ENCODE data around the gene CLNK.

The CLNK gene

DNA sequence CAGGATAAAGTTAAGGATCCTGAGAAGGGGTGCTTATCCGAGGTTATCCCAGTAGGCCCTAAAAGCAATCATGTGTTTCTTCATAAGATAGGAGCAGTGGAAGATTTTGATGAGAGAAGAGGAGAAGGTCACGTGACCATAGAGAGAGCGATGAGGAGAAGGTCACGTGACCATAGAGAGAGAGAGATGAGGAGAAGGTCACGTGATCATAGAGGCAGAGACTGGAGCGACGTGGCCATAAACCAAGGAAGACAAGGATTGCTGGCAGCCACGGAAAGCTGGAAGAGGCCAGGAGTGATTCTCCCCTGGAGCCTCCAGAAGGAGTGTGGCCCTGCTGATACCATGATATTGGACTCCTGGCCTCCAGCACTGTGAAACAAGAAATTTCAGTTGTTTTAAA is 188.9 kb downstream of the CLNK start:
- no peak for DNase-seq

DNA sequence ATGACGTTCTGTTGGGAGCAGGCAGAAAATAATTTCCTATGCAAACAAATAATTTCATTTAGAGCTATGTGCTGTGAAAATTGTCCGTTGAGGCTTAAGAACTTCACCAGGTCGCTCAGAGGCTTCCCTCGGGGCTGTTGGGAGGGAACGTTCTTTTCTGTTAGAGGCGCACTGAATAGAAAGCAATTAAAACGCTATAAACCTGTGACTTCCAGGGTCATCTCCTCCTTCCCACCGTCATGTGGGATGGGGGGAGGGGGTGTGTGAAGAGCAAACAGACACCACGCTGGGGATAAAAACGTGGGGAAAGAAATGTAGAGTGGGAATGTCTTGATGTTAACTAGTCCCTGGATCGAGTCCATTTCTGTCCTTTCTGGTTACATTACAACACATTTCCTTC is 192.1 kb downstream of the CLNK start:
- no peak for DNase-seq

DNA sequence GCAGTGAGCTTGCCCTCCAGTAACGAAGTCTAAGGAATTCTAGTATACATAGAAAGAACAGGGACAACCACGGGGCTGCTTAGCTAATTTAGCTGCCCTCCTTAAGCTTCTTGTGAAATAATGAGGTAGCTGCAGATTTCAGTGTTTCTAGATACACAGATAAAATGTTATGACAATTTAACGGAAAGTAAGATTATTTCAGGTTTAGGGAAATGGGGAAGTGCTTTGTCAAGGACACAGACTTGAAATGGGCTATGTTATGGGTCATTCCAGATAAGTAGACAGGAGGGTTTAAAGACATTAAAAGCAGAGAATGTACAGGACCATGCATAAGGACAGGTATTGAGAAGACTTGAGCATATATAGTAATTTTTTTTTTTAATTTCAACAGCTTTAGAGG is 193.2 kb downstream of the CLNK start:
- no peak for DNase-seq

DNA sequence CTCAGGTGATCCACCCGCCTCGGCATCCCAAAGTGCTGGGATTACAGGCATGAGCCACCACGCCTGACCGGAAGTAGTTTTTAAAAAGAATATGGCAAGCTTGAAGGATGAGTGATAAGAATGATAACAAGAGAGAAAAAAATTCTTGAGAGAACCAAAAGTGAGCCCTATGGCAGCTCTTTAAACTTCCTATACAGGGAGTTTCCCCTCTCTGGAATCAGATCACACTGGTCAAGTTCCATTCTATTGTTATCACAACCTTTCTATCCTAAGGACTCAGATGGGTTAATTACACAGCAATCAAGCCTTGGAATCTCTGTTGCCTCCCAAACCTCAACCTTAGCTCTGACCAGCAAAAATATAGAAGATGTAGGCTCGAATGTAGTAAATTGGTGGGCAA is 193.6 kb downstream of the CLNK start:
- no peak for DNase-seq

DNA sequence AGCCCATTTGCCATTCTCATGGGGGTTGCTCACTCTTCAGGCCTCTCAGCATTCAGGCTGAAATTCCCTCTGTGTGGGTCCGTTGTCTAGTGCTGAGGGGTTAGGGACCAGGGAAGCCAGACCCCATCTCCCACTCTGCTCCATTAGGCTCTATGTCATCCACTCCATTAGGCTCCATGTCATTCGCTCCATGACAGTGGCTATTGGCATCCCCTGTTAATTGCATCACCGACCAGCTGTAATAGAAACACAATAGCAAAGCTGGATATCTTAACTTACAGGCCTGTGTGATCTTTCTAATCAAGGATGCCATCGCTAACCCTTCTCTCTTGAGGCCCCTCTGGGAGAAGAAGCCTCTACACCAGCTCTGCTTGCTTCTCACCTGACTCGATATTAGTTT is 201.7 kb downstream of the CLNK start:
- no peak for DNase-seq

DNA sequence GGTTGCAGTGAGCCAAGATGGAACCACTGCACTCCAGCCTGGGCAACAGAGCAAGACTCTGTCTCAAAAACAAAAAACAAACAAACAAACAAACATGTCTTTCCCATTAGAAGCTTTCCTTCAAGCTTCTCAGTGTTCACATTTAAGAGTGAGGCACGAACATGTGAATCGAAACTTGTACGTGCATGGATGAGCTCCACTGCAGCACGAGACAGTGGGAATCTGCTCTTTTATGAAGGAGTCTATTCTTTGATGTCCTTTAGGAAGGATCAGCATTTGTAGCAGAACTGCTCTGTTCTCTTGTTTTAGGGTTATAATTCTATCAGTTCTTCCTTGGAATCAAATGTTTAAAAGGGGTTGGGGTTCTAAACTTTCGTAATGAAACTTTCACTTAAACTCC is 204.0 kb downstream of the CLNK start:
- no peak for DNase-seq

DNA sequence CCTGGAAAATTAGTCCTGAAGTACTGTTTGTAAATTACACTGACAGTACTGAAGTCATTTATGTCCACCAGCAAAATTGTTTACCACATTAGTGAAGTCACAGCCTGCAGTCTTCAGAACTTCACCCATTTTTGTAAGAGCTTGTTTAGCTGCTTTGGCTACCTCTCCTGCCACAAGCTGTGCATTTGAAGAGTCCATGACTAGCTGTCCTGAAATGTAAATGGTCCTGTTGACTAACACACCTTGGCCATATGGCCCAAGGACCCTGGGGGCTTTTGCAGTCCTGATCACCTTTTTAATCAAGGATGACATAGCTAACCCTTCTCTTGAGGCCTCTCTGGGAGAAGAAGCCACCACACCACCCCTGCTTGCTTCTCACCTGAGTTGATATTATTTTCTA is 205.9 kb downstream of the CLNK start:
- DNase-seq = no peak

DNA sequence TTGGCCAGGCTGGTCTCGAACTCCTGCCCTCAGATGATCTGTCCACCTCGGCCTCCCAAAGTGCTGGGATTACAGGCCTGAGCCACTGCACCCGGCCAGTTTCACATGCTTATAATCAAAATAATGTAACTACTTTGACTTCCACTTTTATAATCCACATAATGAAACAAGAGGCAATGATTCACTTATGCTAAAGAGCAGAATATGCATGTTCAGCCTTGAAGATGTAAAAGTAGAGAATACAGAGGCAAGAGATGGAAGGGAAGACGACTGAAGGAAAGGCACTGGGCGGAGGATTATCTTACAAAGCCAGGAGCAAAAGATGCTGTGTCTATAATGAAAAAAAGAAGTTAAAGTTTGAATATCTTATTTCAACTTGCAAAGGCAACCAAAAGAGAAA is 214.1 kb downstream of the CLNK start:
- no peak for DNase-seq

DNA sequence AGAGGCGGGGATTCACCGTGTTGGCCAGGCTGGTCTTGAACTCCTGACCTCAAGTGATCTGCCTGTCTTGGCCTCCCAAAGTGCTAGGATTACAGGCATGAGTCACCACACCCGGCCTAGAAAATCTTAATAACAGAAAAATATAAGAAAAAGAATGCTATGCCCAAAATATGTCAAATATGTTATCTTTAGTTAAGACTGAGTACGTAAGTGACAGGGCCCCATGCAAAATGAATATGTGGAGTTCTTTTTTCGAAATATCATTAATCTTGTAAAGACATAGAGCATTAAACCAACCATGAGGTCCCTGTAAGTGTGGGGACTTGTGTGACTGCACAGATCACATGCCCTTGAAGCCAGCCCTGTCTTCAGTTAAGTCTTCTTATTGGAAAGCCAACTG is 218.4 kb downstream of the CLNK start:
- DNase-seq = no peak

DNA sequence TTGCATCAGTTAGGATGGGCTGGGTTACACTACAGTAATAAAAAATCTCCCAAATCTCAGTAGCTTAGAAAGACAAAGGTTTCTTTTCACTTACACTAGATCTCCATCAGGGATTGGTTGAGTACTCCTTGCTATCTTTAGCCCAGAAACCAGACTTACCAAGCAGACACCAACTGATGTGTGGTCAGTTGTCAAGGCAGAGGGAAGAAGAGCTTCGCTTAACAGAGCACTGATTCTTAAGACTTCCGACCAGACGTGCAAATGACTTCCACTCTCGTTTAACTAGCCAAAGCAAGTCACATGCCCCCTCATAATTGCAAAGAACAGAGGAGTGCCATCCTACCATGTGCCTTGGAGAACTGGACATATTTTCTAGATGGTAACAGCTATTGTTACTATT is 221.7 kb downstream of the CLNK start:
- DNase-seq = no peak

DNA sequence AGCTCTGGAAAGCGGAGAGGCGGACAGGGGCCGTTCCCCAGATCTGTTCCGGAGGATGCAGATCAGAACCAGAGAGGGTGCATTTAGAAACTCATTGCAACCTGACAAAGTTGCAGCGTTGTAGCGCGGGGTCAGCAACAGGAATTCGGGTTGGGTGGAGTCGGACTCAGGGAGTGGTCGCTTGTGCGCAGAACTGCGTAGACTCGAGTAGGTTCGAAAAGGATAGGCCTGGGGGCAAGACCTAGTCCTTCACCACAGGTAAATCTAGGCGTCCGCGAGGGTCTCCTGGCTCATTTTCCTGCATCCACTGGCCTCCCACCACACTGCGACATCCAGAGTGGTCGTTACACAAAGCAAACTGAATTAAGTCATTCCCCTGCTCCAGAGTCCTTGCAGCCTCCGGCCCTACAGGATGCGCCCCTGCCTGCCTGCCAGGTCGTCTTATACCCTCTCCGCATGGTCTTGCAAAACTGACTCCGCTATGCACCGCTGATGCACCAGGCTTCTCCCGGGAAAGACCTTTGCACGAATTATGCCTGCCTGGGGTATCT is 222.6 kb downstream of the CLNK start:
- DNase-seq = no peak

DNA sequence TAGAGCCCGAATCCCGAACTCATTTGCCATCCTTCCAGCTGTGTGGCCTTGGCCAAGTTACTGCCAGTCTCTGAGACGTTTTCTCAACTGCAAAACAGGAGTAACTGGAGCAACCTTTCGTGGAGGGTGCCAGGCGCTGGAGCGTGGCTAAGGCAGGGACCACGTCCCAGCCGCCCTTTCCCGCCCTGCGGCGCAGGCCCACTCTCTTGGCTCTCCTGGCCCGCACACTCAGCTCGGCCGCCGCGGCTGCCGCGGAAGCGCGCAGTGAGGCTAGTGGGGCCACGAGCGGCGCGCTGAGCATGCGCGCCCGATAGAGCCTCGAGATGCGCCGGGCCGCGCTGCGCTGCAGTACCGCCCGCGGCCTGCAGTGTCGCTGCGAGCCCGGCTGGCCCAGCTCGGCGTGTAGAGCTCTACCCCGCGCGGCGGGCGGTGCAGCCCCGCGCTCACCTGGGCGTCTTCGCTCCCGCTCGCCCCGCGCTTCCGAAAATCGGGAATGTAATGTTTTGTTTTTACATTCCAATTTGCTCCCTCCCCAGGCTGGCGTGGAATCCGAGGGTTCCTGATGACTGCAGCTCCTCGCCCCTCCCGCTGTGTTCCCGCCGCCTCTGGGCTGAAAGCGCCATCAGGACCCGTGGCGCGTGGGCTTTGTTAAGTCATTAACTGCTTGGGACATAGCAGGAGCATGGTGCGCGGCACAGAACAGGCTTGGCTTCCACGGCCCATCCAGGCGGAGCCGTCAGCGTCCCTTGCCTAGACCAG is 223.3 kb downstream of the CLNK start:
- DNase-seq = peak; percentile 63

DNA sequence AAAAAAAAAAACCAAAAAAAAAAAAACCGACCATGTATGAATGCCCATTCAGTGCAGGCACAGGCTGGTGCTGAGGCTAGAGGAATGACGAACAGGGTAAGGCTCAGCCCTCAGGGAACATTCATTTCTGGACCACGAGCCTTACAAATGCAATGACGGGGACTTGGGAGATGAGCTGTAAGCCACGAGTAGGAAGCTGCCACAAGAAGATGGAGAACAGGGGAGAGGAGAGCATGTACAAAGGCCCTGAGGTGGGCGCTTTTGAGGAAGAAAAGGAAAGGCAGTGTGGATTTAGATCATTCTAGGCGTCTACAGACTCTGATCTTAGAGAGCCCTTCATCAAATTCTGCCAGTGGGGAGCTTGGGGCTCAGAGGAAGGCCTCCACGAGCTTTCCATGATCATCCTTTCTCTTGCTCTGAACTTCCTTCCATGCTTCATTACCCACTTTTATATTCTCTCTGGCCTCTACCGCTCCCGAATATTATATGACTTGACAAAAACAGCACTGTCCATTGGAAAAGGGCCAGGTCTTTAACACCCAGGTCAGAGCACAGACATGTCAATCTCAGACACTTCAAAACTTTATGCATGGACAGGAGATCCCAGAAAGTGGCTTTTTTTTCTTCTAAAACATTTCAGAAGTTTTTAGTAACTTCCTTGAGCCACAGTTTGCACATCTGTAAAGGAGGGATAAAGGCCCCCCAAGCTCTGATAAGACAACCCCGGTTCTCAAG is 224.1 kb downstream of the CLNK start:
- DNase-seq = no peak

DNA sequence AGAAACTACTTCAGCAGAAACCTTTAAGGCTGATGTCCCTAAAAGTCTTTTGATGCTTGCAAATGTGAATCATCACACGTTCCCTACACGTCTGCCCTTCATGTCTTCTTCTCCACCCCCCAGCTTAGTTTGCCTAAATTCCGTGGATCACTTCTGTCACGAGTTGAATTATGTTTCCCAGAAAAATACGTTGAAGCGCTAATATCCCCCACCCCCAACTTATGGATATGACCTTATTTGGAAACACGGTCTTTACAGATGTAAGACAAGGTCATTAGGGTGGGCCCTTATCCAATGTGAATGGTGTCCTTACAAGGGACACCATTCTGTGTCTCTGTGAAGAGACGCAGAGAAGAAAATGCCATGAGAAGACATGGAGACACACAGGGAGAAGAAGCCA is 225.3 kb downstream of the CLNK start:
- no peak for DNase-seq

DNA sequence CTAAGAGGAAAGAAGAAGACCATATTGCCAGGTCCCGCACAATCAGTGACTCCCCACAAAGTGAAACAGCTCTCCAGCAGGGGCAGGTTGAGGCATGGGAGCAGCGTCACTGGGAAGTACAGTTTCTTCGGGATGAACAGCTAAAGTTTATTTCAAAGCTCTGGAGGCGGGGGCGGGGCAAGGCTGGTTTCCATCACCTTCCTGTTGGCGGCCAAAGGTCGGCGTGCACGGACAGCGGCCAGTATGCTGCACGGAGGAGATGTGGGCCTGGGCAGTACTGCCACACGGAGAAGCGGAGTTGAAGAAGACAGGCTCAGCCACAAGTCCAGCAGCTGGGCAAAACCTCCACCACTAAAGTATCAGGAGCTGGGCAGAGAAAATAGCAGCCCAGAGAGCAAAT is 226.4 kb downstream of the CLNK start:
- DNase-seq = no peak

DNA sequence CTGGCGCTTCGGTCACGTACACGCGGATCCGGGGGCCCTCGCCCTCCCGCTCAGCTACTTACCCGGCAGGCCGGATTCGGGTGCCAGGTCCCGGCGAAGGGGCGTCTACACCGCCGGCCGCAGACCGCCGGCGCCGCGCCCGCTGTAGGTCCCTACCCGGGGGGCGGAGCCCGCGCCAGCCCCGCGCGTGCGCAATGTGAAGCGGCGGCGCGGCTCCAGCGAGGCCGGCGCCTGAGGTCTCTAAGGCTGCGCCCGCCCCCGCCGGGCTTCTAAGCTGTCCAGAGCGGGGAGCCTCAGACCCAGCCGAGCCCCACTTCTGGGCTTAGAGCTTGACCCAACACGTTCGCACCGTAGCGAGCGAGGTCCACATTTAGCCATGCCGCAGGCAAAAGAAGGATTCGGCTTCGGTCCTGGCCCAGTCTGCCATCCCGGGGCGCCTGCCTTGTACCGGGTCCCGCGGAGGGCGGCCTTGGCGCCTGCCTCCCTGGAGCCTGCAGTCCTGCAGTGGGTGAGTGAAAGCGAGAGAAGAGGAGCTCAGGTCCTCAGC is 227.2 kb downstream of the CLNK start, which contains the start of gene ZNF518B:
TSS of gene ZNF518B (minus strand) at position 172 of the 547 bp plus-strand sequence. CDS start 11,098 bp downstream, outside the sequence.
- DNase-seq = peak; percentile 73

DNA sequence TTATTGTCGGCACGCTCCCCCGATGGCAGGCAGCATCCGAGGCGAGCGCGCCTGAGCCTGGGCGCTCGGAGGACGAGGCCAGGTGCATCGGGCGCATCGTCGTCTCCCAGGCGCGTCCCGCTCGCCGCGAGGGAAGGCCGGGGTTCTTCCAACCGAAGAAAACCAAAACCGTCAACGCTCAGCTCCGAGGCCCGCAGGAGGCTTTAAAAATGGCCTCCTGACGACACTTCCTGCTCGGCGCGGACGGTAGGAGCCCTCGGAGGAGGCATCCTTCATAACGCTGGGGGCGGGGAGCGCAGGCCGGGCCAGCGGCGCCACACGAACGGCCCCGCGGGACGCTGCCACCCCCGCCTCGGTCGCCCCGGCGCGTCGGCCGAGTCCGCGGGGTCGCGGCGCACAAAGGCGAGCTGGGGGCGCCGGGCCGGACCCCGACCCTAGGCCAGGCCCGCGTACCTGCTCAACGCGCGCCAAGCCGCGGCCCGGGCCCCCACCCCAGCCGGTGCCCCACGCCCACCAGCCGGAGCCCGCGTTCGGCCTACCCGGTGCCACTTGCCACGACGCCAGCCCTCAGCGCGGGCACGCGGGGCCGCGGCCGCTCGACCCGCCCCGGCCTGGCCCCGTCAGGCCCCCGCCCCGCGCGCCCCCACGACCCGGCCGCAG is 227.8 kb downstream of the CLNK start:
- peak; percentile 58 for DNase-seq

DNA sequence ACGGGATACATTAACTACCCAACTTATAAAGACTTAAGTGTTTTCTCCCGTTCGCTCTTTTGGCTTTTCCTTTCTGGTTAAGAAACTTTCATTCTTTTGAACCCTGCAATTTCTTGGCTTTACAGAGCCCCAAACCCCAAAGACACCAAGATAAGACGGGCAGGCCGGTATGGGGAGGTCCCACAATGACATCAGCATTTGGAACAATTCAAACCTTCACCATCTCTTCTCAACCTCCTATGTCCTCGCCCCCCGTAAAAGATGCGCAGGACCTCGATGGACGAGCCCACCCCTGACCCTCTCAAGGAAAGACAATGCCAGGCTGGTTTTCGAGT is 228.3 kb downstream of the CLNK start:
- DNase-seq = no peak

DNA sequence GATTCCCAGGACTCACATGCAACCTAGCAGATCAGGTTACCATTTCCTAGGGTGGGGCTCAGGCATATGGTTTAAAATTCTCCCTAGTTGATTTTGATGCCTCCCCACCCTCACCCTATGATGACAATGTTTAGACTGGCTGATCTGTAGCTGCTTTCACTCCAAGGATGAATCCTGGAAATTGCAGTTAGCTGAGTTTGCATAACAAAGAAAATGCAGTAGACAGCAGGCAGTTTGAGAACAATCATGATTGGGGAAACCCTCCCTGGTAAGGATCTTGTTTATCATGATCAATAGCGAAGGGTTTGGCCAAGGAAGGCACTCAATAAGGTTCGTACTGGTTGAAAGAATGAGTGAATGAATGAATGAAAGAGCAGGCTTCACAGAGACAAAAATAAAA is 229.4 kb downstream of the CLNK start:
- no peak for DNase-seq

DNA sequence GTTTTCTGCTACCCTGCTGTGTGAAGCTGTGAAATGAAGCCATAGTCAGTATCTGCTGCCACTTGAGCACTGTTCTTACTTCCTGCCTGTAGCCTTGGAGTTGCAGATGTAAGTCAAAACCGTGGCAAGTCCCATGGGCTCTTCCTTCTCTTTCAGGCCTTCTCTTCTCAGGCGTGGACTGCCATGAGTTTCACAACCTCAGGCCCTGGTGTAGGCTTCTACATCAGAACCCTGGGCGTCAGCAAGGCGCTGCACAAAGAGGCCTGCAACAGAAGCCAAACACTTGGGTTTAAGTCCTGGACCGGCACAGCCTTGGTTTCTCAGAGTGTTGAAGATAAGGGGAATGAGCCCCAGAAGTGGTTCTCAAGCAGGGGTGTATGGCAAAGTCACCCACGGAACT is 229.8 kb downstream of the CLNK start:
- no peak for DNase-seq

DNA sequence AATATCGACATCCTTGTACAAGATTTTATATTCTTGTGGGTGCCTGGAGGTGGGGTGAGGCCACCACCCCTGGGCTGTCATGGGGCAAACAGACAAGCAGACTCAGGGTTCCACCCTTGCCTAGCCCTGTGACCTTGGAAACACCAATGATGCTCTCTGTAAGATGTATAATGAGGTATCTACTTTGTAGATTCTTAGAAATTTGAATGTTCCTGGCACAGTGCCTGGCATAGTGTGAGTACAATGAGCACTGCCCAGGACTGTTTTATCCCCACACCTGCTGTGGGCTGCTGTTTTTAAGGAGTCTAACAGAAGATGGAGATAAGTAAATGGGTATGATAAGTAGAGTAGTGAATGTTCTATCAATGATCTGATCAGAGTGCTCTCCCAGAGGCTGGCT is 230.4 kb downstream of the CLNK start:
- no peak for DNase-seq

DNA sequence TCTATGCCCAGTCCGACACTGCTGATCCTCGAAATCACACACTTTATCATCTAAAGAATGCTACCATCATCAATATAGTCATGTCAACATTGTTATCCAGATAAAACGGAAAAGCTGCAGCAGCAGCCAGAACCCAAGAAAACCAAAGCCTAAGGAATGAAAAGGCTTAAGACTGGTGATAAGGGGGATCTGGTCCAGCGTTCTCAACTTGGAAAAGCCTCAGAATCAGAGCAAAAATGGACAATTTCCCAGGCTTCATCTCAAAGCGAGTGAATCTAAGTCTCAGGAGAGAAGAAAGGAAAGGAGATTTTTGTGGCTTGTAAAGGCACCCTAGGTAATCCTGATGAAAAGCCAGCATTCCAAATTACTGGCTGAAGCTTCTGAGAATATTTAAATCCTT is 235.6 kb downstream of the CLNK start:
- DNase-seq = no peak

DNA sequence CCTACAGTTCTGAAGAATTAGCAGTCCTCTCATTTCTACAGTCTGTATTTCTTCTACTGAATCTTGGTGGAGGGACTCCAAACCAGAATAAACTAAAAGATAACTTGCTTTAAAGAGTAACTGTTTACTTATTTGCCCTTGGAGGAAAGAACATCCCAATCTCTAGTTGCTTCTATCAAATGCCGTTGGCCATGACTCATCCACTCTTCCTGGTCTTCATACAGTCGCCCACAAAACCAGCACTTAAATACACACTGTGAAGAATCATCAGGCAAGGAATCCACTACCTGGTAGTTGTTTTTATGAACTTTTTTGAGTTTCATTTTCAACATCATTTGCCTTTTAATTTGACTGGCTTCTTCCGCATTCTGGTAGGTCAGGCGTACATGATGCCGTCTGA is 241.6 kb downstream of the CLNK start:
- DNase-seq = no peak

DNA sequence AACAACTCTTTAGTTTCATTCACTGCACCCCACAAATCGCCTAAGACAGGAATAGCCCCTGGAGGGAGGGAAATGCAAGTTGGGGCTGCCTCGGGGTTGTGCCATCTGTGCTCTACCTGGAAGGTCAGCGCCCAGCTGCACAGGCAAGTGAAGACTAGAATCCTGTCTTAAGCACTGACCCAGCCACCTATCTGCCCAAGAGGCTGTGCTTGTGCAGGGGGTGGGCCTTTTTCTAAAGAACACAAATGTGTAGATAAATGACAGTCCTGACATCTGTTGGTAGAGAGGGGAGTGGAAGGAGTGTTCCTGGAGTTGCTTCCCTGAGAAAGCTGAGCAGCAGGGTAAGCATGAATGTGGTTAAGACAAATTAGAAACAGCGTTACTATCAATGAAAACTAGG is 243.1 kb downstream of the CLNK start:
- no peak for DNase-seq
